ENCODE data around the gene NTM.

- TF ChIP-seq CTCF (IDR thresholded peaks at IDR 0.05) (no peak), POLR2A (IDR thresholded peaks at IDR 0.05) (no peak)
These were observed 140.2 kb downstream of the NTM start for GRCh38 chr11:131510662-131511061.

Measured in Peyer's patch (tissue), 4 donors.